Stimulated activated CD8-positive, alpha-beta memory T cell treated with anti-CD3 and anti-CD28 coated beads, Interleukin-7, amount 100 ng/mL, for 24 hours (primary cell): ENCODE results near the gene RIT2.

Experiments
- DNase-seq: peaks from one replicate; pipeline ENCODE4 v3.0.0-alpha.2; 2020; ENCODE audit warnings: low read depth

Gene RIT2

DNA sequence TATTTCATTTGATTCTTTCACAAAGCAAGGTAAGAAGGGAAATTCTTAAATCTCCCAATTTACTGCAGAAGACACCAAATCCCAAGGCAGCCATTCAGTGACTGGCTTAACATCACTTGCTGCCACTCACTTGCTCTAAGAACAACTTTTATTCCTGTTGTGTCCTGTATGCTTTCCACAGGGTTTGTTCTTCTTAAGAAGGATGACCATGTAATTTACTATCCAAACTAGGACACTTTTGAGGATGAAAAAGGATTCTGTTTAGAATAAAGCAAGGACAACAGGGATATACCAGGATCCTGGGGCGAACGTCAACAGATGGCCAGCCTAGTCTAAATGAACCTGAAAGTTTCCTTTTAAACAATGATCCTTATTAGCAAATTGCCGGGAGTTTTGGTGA is 34.8 kb downstream of the RIT2 start:
- DNase-seq, result no peak

GRCh38 chr18:43079422-43079821 is 36.1 kb downstream of the RIT2 start:
- DNase-seq, result no peak

DNA sequence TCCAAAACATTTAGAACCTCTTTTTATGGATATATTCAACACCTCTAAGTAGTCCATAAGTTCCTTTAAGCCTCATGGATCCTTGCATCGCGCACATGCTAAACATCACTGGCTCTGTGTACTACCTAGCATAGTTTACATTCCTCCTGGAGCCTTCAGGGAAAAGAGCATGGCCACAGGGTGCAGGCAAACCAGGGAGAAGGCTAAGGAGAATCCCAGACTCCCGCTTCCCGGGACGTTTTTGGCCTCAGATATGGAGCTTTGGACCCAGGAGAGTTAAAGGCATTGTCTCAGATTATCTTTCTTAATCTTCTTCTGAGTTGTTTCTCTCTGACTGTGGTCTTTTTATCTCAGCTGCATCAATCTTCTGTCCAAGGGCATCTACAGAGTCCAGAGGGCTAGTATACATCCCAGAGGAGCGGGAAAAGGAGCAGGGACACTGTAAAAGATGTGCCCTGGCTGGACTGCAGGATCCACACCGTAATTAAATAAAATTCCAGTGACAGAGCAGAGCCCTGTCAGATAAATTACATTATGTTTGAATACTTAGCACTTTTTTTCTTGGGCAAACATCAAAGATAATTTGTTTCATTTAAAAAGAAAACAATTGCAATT is 36.9 kb downstream of the RIT2 start:
- no peak for DNase-seq

- no peak for DNase-seq
Observed at GRCh38 chr18:43077510-43078308, 37.8 kb downstream of the RIT2 start.

DNA sequence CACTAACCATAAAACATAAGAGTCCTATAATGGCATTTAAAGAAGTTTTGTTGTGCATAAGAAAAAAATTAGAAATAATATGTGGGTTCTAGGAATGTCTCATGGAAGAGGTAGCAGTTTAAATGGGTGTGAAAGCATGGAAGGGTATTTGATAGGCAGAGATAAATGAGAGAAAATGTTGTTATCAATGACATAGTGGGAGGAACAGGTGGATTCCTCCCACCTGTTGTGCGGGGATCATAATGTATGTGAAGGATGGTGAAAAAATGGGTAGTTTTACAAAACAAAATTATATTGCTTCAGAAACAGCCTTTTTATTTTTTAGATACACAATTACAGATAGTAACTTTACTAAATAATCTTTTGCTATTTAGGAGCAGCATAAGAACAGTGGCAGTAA is 41.7 kb downstream of the RIT2 start:
- no peak for DNase-seq

GRCh38 chr18:43068781-43069180 is 46.7 kb downstream of the RIT2 start:
- DNase-seq, result no peak

GRCh38 chr18:43067570-43067969 is 47.9 kb downstream of the RIT2 start:
- no peak for DNase-seq

DNA sequence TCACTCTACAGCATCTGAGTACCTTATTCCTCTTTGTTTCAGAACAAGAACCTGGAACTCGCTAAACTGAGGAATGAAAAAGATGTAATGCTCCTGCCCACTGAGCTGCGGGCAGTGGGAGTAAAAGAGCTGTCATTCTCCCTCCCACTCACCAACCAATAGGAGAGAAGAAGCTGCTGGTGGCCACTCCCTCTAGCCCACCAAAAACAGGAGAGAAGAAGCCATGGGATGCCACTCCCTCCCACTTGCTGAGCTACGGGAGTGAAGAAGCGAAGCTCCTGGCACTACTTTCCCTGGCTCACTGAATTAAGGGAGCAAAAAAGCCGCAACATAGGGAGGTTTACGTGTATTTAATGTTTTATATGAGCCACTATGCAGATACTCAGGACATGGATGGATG is 53.7 kb downstream of the RIT2 start:
- DNase-seq, result no peak

GRCh38 chr18:43061318-43061717 is 54.2 kb downstream of the RIT2 start:
- DNase-seq, result no peak

DNA sequence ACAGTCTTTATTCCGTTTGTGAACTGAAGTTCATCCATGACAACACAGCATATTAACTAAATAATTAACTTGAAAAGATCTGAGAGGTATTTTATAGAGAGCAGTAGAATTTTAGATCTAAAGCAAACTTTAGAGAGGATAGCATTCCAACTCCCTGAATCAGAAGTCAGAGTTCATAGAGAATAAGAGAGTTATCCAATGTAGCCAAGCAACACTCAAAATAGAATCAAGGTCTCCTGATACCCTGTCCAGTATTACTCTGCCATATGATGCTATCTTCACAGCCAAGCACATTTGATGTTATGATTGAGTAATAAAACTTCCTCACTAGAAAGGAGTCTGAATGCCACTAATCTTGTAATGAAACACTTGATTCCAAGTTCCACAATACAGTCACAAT is 55.5 kb downstream of the RIT2 start:
- DNase-seq, result no peak

- DNase-seq, result no peak
Observed at GRCh38 chr18:43054815-43055519, 60.5 kb downstream of the RIT2 start.

DNA sequence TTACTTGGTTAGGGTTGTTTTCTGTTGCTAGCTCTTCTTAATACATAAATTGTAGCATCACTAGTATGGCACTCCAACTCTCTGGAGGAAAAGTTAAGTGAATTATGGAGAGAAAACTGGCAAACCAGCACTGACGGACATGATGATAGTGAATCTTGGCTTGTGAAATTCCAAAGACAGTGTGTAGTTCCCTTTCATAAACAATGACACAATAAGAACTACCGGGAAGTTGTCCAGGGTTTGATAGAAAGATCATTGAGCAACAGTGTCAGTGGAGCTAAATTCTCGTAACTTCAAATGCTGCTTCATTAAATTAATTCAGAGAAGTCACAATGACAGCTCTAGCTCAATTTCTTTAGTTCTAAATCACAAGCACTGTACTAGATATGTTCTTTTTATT is 66.5 kb downstream of the RIT2 start:
- DNase-seq, result no peak

- no peak for DNase-seq
Observed at GRCh38 chr18:43046322-43046721, 69.2 kb downstream of the RIT2 start.

DNA sequence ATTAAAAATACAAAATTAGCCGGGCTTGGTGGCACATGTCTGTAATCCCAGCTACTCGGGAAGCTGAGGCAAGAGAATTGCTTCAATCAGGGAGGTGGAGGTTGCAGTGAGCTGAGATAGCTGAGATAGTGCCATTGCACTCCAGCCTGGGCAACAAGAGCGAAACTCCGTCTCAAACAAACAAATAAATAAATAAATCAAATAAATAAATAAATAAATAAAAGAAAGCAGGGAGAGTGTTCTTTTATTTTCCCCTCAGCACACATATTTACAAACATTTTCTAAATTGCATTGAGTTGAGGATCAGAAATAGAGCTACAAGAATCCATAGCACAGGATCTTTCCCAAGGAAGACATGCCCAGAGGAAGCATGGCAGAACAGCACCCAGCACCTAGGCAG is 71.9 kb downstream of the RIT2 start:
- no peak for DNase-seq

DNA sequence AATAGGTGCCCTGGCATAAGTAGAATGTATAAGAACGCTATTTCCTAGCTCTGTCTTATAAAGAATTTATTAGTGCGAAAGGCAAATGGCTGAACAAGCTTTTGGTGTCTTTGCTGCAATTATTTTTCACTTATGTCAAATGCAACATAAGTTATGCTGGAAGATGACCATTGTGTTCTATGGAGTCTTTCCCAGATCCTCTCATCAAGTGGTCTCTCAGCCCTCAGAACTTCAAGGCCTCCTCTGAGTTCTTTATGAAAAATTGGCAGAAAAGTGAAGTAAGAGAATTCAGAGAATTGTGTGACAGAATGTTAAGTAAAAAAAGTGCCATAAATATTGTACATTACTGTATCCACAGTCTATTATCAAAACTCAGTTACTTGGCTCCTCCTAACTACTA is 75.2 kb downstream of the RIT2 start:
- DNase-seq, result no peak

DNA sequence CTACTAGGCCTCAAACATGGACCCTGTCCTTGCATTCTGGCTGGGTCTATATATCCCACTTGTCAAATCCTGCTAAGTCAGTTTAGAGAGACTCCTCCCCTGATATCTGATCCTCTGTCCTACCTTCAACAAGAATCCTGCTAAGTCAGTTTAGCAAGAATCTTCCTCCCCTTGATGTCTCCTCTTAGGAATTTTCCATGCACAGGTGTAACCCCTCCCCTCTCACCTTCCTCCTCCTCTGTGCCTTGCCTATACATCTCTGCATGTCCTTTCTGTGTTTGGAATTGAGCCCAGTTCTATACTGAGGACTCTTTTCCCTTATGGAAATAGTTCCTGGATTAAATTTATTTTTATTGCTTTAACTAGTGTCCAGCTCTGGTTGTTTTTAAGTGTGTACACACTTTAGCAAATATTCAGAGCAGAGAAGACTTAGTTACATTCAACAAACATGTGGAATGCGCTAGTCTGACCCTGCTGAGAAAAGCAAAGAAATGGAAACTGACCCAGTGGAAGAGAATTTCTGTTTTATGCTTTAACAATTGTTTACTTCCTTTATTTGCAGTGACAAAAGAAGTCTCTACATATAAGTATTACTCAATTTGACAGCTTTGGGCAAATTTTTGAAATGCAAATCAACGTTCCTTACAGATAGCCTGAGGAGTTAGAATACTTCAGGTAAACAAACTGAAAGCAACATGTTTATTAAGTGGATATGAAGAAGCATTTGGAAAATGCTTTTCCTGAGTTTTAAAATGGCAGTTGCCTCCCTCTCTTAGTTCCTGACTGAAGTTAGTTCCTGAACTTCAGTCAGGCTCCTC is 80.6 kb downstream of the RIT2 start:
- no peak for DNase-seq

DNA sequence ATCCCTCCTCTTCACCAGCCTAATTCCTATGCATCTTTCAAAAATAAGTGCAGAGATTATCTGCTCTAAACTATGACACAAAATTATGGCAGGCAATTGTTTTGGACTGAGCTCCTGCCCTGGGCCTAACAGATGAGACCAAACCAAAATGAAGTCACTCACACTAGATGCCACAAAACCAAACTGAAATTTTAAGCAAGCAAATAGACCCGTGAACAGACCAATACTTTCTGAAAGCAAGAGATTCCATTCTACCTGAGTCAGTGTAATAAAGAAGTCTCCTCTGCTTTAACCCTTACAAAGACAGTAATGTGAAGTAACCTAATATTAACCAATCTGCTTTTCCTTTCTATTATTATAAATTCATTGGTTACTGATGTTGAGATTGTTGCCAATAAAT is 84.3 kb downstream of the RIT2 start:
- no peak for DNase-seq

DNA sequence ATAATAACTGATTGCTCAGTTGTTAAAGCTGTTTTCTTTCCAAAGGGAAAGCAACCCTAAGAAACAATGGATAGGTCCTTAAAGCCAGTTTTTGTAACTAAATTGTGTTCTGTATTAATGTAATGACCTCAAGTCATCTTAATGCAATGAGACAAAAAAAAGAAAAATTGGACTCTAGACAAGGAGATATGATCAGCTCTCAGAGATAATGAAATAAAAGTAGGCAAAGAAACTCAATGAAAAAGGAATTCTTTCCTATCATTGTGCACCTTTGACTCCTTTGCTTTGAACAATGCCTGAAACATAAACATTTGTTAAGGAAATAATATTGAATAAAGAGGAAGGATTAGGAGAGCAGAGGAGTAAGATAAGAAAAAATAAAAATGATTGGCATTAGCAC is 86.1 kb downstream of the RIT2 start:
- DNase-seq, result no peak

DNA sequence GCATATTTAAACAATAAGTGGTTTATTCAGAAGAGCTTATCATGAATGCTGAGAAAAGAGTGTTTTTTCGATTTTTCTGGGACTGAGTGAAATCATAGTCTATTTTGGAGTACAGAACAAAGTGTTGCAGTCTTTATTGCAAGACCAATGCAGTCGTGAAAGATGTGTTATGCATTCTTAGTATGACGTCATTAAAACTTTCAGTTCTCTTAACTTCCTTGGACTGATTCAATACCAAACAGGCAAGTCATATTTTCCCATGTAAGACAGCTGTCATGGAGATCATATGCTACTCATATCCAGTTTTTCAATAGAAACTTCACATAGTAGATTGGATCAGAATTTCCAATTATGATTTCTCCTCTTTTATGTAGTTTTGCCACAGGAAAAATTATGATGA is 92.6 kb downstream of the RIT2 start:
- no peak for DNase-seq

- DNase-seq, result no peak
Observed at GRCh38 chr18:43017622-43018021, 97.9 kb downstream of the RIT2 start.

GRCh38 chr18:43013486-43013885 is 102.0 kb downstream of the RIT2 start:
- no peak for DNase-seq

DNA sequence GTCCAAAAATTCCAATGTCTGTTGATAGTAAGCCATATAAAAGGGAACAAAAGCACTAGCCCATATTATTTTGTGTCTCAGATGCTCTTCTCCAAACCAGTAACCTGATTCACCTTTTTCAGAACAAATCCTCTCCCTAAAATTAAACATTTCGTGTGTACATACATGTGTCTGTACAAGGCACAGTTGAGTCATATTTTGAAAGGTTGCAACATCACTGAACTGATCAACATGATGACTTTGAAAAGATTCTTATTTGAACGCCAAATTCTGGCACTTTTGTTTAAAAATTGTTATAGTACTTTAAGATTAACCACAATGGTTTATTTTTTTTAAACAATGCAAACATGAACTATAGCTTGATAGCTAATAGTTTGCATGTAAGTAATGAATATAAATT is 102.5 kb downstream of the RIT2 start:
- no peak for DNase-seq

GRCh38 chr18:43010611-43011010 is 104.9 kb downstream of the RIT2 start:
- no peak for DNase-seq
